ENCODE data around the gene SLIT3.
"Not testable (repeated sequence)": the region's sequence is repeated elsewhere in the genome, so short reads cannot be mapped to it uniquely, and the experiment has no call there.

DNA sequence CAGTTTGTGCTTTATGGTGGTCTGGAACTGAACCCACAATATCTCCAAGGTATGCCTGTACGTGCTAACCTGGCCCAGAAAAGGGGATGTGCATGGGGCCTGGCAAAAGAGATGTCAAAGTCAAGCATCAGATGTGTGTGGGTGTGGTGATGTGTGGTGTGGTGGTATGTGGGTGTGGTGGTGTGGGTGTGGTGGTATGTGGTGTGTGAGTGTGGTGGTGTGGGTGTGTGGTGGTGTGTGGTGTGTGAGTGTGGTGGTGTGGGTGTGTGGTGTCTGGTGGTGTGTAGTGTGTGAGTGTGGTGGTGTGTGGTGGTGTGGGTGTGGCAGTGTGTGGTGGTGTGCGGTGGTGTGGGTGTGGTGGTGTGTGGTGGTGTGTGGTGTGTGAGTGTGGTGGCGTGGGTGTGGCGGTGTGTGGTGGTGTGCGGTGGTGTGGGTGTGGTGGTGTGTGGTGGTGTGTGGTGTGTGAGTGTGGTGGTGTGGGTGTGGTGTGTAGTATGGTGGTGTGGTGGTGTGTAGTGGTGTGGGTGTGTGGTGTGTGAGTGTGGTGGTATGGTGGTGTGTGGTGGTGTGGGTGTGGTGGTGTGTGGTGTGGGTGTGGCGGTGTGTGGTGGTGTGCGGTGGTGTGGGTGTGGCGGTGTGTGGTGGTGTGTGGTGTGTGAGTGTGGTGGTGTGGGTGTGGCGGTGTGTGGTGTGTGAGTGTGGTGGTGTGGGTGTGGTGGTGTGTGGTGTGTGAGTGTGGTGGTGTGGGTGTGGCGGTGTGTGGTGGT is 554.6 kb downstream of the SLIT3 start:
- TF ChIP-seq, protein P1, sequence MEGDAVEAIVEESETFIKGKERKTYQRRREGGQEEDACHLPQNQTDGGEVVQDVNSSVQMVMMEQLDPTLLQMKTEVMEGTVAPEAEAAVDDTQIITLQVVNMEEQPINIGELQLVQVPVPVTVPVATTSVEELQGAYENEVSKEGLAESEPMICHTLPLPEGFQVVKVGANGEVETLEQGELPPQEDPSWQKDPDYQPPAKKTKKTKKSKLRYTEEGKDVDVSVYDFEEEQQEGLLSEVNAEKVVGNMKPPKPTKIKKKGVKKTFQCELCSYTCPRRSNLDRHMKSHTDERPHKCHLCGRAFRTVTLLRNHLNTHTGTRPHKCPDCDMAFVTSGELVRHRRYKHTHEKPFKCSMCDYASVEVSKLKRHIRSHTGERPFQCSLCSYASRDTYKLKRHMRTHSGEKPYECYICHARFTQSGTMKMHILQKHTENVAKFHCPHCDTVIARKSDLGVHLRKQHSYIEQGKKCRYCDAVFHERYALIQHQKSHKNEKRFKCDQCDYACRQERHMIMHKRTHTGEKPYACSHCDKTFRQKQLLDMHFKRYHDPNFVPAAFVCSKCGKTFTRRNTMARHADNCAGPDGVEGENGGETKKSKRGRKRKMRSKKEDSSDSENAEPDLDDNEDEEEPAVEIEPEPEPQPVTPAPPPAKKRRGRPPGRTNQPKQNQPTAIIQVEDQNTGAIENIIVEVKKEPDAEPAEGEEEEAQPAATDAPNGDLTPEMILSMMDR (IDR thresholded peaks at IDR 0.05 in 2 of 3, conservative IDR thresholded peaks at IDR 0.05 in 1 of 3; ENCODE audit: borderline replicate concordance in 1 of 3, insufficient read depth in 1 of 3, low read depth in 2 of 3, low read length in 2 of 3): not testable (repeated sequence)
- not testable (repeated sequence) for TF ChIP-seq EZH2 (IDR thresholded peaks at IDR 0.05); SIN3A (IDR thresholded peaks at IDR 0.05; ENCODE audit: low read depth); POLR2A (IDR thresholded peaks at IDR 0.05; ENCODE audit: borderline replicate concordance, extremely low read depth, insufficient read depth, insufficient read length); ZNF274 (IDR thresholded peaks at IDR 0.05; ENCODE audit: low read depth, low read length); CEBPB (IDR thresholded peaks at IDR 0.05; ENCODE audit: low read depth); TCF7L2 (IDR thresholded peaks at IDR 0.05; ENCODE audit: borderline replicate concordance, extremely low read depth, insufficient read depth, insufficient read length); YY1 (IDR thresholded peaks at IDR 0.05; ENCODE audit: extremely low read depth, insufficient replicate concordance, low read depth, low read length); RAD21 (IDR thresholded peaks at IDR 0.05; ENCODE audit: low read depth); CBX3 (IDR thresholded peaks at IDR 0.05; ENCODE audit: low read depth)
- TF ChIP-seq, protein P2, sequence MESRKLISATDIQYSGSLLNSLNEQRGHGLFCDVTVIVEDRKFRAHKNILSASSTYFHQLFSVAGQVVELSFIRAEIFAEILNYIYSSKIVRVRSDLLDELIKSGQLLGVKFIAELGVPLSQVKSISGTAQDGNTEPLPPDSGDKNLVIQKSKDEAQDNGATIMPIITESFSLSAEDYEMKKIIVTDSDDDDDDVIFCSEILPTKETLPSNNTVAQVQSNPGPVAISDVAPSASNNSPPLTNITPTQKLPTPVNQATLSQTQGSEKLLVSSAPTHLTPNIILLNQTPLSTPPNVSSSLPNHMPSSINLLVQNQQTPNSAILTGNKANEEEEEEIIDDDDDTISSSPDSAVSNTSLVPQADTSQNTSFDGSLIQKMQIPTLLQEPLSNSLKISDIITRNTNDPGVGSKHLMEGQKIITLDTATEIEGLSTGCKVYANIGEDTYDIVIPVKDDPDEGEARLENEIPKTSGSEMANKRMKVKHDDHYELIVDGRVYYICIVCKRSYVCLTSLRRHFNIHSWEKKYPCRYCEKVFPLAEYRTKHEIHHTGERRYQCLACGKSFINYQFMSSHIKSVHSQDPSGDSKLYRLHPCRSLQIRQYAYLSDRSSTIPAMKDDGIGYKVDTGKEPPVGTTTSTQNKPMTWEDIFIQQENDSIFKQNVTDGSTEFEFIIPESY (IDR thresholded peaks at IDR 0.05; ENCODE audit: extremely low read depth, insufficient replicate concordance, low read length): not testable (repeated sequence)

Measured in HCT116 (cell line).